HepG2 (cell line): ENCODE measurements around the gene ZBTB44. TPM values are rescaled to one million over a fixed set of nuclear protein-coding genes. Genes with fewer than 3 reads are reported as not detected.

Source experiments
- ATAC-seq: fragments of 200-7000 bp; cut with Tn5 transposase; 3 replicates; pipeline ENCODE4 v1.9.1; 2020; ENCODE audit warnings: mild to moderate bottlenecking, moderate library complexity
- BruUV-seq: library from RNA; stranded (reverse); fragments of 400-500 nt; replicated peaks from 2 replicates; lab custom pipeline; 2021; lab: Mats Ljungman, UMichigan
- CTCF ChIA-PET: fragments of 300-600 bp; formaldehyde crosslinking; extraction: SDS; loops from one replicate; lab custom pipeline; 2021; ENCODE audit warnings: low total read pairs, inconsistent platforms, low intra/inter-chr PET ratio; lab: Yijun Ruan, JAX
- POLR2A ChIA-PET: fragments of 350-600 bp; sonication (Branson Sonifier 250); formaldehyde crosslinking; loops from one replicate; lab custom pipeline; 2020; ENCODE audit warnings: antibody characterized with exemption, inconsistent platforms; lab: Yijun Ruan, JAX
- DNase-seq: peaks from one replicate; pipeline ENCODE4 v3.0.0-alpha.2; 2015; ENCODE audit warnings: low spot score
- FAIRE-seq: peaks from 3 replicates; lab custom pipeline; 2011; peaks lifted over from hg19 to GRCh38; lab: Jason Lieb, UNC
- H2AFZ ChIP-seq: one replicate; pipeline ENCODE4 v1.6.1; 2011; ENCODE audit warnings: low read length, inconsistent platforms
- H3K27ac ChIP-seq: fragments of 300-600 bp; 3 replicates; pipeline ENCODE4 v1.8.0; 2011; ENCODE audit warnings: mixed run types, mild to moderate bottlenecking, mixed read lengths, low read length, inconsistent platforms; ENCODE audit not compliant: insufficient read depth; ENCODE audit errors: extremely low read length
- H3K27me3 ChIP-seq, 2 experiments: fragments of 200-600 bp in 1 of 2; 2 replicates in 1 of 2; 3 replicates in 1 of 2; pipeline versions ENCODE4 v1.6.0 to v1.8.0; 2011; ENCODE audit warnings: low read length in 2 of 2, mild to moderate bottlenecking in 2 of 2, moderate library complexity in 2 of 2, inconsistent platforms in 1 of 2; ENCODE audit not compliant: insufficient read depth in 2 of 2, control insufficient read depth in 1 of 2
- H3K36me3 ChIP-seq, 2 experiments: fragments of 200-600 bp in 1 of 2; replicated peaks in 1 of 2; 2 replicates in 1 of 2; 3 replicates in 1 of 2; pipeline versions ENCODE4 v1.5.1 to v1.8.0; 2011; ENCODE audit warnings: low read length in 2 of 2, inconsistent platforms in 1 of 2; ENCODE audit not compliant: insufficient read depth in 2 of 2, control insufficient read depth in 1 of 2
- H3K4me1 ChIP-seq: 2 replicates; pipeline ENCODE4 v1.5.1; 2012; ENCODE audit warnings: low read length, inconsistent platforms; ENCODE audit not compliant: insufficient read depth
- H3K4me2 ChIP-seq: 2 replicates; pipeline ENCODE4 v1.6.0; 2011; ENCODE audit warnings: low read depth, low read length, inconsistent platforms
- H3K4me3 ChIP-seq, 3 experiments: fragments of 200-600 bp in 1 of 3; sonication (generic), shearing (Covaris generic) in 1 of 3; replicated peaks in 1 of 3; 2 replicates each; pipeline ENCODE4 v1.5.1; 2011 to 2016; ENCODE audit warnings: low read length in 3 of 3, inconsistent platforms in 2 of 3, low read depth in 2 of 3, mild to moderate bottlenecking in 2 of 3, control low read depth in 1 of 3, mixed read lengths in 1 of 3; ENCODE audit not compliant: insufficient read depth in 1 of 3
- H3K79me2 ChIP-seq: one replicate; pipeline ENCODE4 v1.6.1; 2011; ENCODE audit warnings: low read length, inconsistent platforms; ENCODE audit not compliant: insufficient read depth
- H3K9ac ChIP-seq: 2 replicates; pipeline ENCODE4 v1.6.0; 2011; ENCODE audit warnings: mild to moderate bottlenecking, low read depth, low read length, inconsistent platforms; ENCODE audit not compliant: insufficient read depth
- H3K9me3 ChIP-seq: 2 replicates; pipeline ENCODE4 v1.5.1; 2012; ENCODE audit warnings: mild to moderate bottlenecking, low read length
- H4K20me1 ChIP-seq: 2 replicates; pipeline ENCODE4 v1.6.0; 2011; ENCODE audit warnings: inconsistent platforms, mild to moderate bottlenecking, low read length, moderate library complexity; ENCODE audit not compliant: insufficient read depth
- CREM ChIP-seq, 2 experiments: sonication (generic) in 1 of 2; formaldehyde crosslinking in 1 of 2; IDR thresholded peaks; 2 replicates each; pipeline versions ENCODE4 v1.4.0 to v1.6.1; 2016 to 2020; ENCODE audit warnings: antibody characterized with exemption in 1 of 2, mild to moderate bottlenecking in 1 of 2, missing genetic modification reagents in 1 of 2
- DNMT3B ChIP-seq: conservative IDR thresholded peaks from 2 replicates; pipeline ENCODE4 v1.6.1; 2016; ENCODE audit warnings: missing biosample characterization, control low read depth
- NONO ChIP-seq, 2 experiments: fragments of 450-650 bp in 1 of 2; sonication (generic) in 1 of 2; formaldehyde crosslinking in 1 of 2; IDR thresholded peaks in 1 of 2; conservative IDR thresholded peaks in 1 of 2; 2 replicates each; pipeline versions ENCODE4 v1.6.1 to v1.8.0; 2017 to 2022; ENCODE audit warnings: mild to moderate bottlenecking in 1 of 2, missing genetic modification reagents in 1 of 2, moderate library complexity in 1 of 2
- NRL ChIP-seq: sonication (generic); formaldehyde crosslinking; IDR thresholded peaks from 2 replicates; pipeline ENCODE4 v1.5.0; 2020; ENCODE audit warnings: missing genetic modification reagents, mild to moderate bottlenecking, moderate library complexity, borderline replicate concordance
- SNAPC2 ChIP-seq: sonication (generic); formaldehyde crosslinking; IDR thresholded peaks from 2 replicates; pipeline ENCODE4 v1.8.1; 2022; ENCODE audit warnings: mild to moderate bottlenecking, missing genetic modification reagents
- SP1 ChIP-seq, 2 experiments: fragments of 450-650 bp in 1 of 2; sonication (generic) in 1 of 2; formaldehyde crosslinking in 1 of 2; IDR thresholded peaks; 2 replicates each; pipeline versions ENCODE4 v1.4.0 to v1.6.1; 2016 to 2020; ENCODE audit warnings: missing genetic modification reagents in 1 of 2
- THRA ChIP-seq: sonication (generic); formaldehyde crosslinking; IDR thresholded peaks from 2 replicates; pipeline ENCODE4 v1.4.0; 2020; ENCODE audit warnings: missing genetic modification reagents, borderline replicate concordance
- XBP1 ChIP-seq: sonication (generic); formaldehyde crosslinking; IDR thresholded peaks from 2 replicates; pipeline ENCODE4 v1.5.0; 2020; ENCODE audit warnings: missing genetic modification reagents
- ZMYM3 ChIP-seq: sonication (generic); formaldehyde crosslinking; IDR thresholded peaks from 2 replicates; pipeline ENCODE4 v1.5.1; 2020; ENCODE audit warnings: mild to moderate bottlenecking, missing genetic modification reagents
- ZNF34 ChIP-seq: sonication (generic); formaldehyde crosslinking; IDR thresholded peaks from 2 replicates; pipeline ENCODE4 v1.4.0; 2020; ENCODE audit warnings: mild to moderate bottlenecking, missing genetic modification reagents, borderline replicate concordance
- ZNF343 ChIP-seq: sonication (generic); formaldehyde crosslinking; IDR thresholded peaks from 2 replicates; pipeline ENCODE4 v1.4.0; 2020; ENCODE audit warnings: mild to moderate bottlenecking, missing genetic modification reagents
- ZNF570 ChIP-seq: sonication (generic); formaldehyde crosslinking; IDR thresholded peaks from 2 replicates; pipeline ENCODE4 v1.4.0; 2020; ENCODE audit warnings: mild to moderate bottlenecking, missing genetic modification reagents, borderline replicate concordance
- ZNF703 ChIP-seq: sonication (generic); formaldehyde crosslinking; IDR thresholded peaks from 2 replicates; pipeline ENCODE4 v1.5.1; 2020; ENCODE audit warnings: missing genetic modification reagents, mild to moderate bottlenecking, moderate library complexity, borderline replicate concordance
- WGBS: methylation state at CpG from one replicate; pipeline ENCODE4 v1.1.6; 2017; ENCODE audit warnings: low lambda C conversion rate; 5-methylcytosine and 5-hydroxymethylcytosine counted together
- in situ Hi-C: cut with HindIII; loops from 2 replicates; pipeline ENCODE4 v1.10.0; 2017; ENCODE audit warnings: low pct_unique_long_range_greater_than_20kb; ENCODE audit not compliant: extremely low pct_ligation_motif_present
- intact Hi-C: fragments of 100-400 bp; cut with micrococcal nuclease; formaldehyde crosslinking; loops from one replicate; pipeline ENCODE4 v1.10.0; 2022; ENCODE audit not compliant: unreplicated experiment
- polyA plus RNA-seq, 8 experiments: library from polyadenylated mRNA; depleted of rRNA in 3 of 8; stranded (reverse) in 7 of 8; unstranded in 1 of 8; fragments of >200 nt; fragmentation: Illumina TruSeq in 4 of 8; extraction: Trizol in 4 of 8; gene quantifications; 2 replicates each; pipeline versions ENCODE4 v1.2.1 to v1.2.3, GENCODE V29; 2011 to 2016; ENCODE audit warnings: low read depth in 4 of 8, missing spikeins in 1 of 8, mixed read lengths in 1 of 8; ENCODE audit not compliant: insufficient read depth in 1 of 8
- total RNA-seq, 5 experiments: library from RNA; depleted of rRNA; stranded (reverse); fragments of >200 nt; fragmentation: Illumina TruSeq; extraction: Trizol; gene quantifications; 2 replicates each; pipeline ENCODE4 v1.2.3, GENCODE V29; 2016; ENCODE audit warnings: low read depth in 1 of 5

ZBTB44 gene
- total and polyA plus RNA-seq, 2 of the 13 experiments (the other 11 are each of a cell fraction or from before 2014, with no cell fraction given) = 22.8 to 23.6 TPM

- ATAC-seq (no peak), FAIRE-seq (no peak), DNase-seq (no peak)
- Histone ChIP-seq H3K36me3 (peaks cover 0 to 1% of the 10 kb centered on the region in 2 experiments; a peak in 1 of 5 replicates), H3K9ac (no peak overlapping the region), H4K20me1 (0 out of 2 replicates have a peak, but pooled peaks cover 4% of the 10 kb centered on the region), H3K9me3 (peaks cover 5% of the 10 kb centered on the region; the same call in 1 of the 2 replicates), H3K27me3 (no peaks in the 10 kb centered on the region), H3K4me1 (peaks cover 34% of the 10 kb centered on the region), H3K79me2 (peaks cover 57% of the 10 kb centered on the region), H2AFZ (no peak overlapping the region), H3K4me3 (no peak overlapping the region), H3K4me2 (no peak overlapping the region), H3K27ac (no peak overlapping the region)
- intact Hi-C loops = no loop called here
- CTCF ChIA-PET = no interaction called here
- in situ Hi-C loops = no loop called here
- TF ChIP-seq SP1 (IDR thresholded peaks at IDR 0.05) (no peak), SP1 (CRISPR knock-in tag; IDR thresholded peaks at IDR 0.05) (no peak), ZNF34 (CRISPR knock-in tag) (no peak), CREM (IDR thresholded peaks at IDR 0.05) (no peak), CREM (CRISPR knock-in tag; IDR thresholded peaks at IDR 0.05) (no peak), ZNF343 (no peak), ZNF570 (CRISPR knock-in tag) (no peak), ZNF703 (CRISPR knock-in tag) (no peak), DNMT3B (CRISPR knock-in tag) (no peak), THRA (CRISPR knock-in tag) (no peak), SNAPC2 (CRISPR knock-in tag) (no peak), NRL (CRISPR knock-in tag) (no peak), XBP1 (CRISPR knock-in tag) (no peak), NONO (IDR thresholded peaks at IDR 0.05) (no peak), NONO (CRISPR knock-in tag; conservative IDR thresholded peaks at IDR 0.05) (no peak), ZMYM3 (CRISPR knock-in tag) (no peak)
- POLR2A ChIA-PET = no interaction called here
- no TSS peak for BruUV-seq
- WGBS = over 99% methylated on average over 7 of the region's 7 CpGs
Measured at GRCh38 chr11:130308059-130308458, 6.7 kb downstream of the ZBTB44 start.
